ENCODE data around the gene SGK2.

Gene SGK2

DNA sequence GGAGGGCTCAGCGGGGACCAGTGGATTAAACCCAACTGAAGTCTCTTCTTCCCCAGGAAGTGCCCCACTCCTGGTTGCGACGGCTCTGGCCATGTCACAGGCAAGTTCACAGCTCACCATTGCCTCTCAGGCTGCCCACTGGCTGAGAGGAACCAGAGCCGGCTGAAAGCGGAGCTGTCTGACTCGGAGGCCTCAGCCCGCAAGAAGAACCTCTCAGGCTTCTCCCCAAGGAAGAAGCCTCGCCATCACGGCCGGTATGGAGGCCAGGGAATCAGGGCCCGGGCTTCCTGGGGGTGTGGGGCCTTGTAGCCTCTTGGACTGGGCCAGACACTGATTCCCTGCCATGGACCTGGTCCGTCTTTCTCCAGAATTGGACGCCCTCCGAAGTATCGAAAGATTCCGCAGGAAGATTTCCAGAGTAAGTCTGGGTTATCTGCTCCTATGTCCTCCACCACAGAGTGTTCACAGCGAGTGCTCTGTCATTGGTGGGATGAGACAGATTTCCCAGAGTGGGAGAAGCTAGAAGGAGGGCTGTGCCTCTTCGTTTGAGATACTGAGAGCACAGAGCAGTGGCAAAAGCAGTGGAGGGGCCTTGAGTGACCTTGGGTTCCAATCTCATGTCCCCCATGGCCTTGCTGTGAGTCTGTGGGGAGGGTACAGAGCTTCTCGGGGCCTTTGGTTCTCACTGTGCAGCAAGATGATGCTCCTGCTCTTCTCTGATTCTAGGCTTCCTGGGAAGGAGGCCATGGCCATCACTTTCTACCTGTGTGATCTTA, 22.6 kb upstream of the SGK2 start:
- no peak for ATAC-seq
- no peak for DNase-seq

GRCh38 chr20:43536817-43537440, 21.9 kb upstream of the SGK2 start:
- no peak for DNase-seq
- no peak for ATAC-seq

DNA sequence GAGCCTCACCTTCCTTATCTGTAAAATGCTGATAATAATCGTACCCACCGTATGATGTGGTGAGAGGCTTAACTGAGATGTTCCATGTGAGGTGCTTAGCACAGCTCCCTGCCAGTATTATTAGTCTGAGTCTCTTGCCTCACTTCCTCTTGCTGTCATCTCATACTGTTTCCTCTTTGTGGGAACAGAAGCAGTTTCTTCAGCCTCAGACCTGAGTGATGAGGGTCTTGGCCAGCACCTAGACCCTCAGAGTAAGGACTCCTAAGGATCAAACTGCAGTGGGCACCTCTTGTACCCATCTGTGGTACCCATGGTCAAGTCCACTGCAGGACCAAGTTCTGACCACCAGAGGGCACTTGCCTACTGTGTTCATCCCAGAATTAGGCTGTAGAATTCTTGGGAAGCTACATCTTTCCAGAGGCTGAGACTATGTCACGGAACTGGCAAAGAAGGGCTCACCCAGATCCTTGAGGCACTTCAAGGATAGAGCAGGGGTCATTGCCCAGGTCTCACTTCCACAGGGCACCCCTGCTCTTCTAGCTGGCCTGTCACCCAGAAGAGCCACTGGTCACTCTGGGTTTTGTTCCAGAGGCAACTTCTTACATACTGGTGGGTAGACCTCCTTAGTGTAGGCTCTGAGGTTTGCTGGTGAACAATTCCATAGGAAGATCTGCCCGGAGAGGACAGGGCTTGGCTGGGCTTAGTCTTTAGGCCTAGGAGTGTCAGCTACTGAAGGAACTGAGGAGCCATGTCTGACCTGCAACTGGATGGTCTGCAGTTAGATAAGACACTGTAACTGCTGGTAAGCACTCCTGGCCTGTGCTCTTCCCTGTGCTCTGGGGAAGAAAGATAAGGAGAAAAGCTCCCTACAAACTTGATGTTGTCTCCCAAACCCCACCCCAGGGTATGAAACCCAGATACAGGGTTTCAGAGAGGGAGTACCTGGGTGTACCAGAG, 20.6 kb upstream of the SGK2 start:
- ATAC-seq = no peak
- DNase-seq = peak; percentile 59

DNA sequence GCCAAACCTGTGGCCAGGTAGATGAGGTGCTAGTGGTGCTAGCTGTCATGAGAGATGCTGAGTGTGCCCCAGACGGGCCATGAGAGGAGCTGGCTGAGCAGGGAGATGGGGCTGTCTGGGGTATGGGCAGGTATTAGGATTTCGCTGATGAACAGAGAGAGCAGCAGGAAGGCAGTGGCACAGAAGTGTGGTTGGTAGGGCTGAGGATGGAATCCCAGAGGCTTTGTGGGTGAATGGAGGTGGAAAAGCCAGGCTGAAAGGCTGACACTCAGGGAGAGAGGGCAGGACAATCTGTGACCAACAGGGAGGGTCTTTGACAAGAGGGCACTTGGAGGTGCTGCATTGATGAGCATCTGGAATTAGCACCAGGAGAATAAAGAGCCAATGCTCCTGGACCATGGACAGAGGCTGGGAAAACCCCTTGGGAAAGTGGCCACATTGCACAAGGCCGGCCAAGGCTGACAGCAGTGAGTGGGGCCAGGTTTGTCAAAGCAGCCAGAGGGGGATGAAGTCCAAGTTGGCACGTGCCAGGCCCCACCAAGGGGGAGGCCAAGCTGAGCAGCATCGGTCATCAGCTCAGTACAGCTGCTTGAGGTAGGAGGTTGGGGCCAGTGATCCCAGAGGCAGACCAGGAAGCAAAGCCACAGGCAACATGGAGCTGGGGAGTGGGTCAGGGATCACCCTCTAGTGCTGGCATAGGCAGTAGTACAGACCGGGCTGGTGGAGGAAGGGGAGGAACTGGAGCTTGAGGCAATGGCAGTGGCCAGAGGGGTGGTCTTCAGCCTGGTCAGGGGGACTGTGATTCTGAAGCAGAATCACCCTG, 19.7 kb upstream of the SGK2 start:
- no peak for DNase-seq
- no peak for ATAC-seq

DNA sequence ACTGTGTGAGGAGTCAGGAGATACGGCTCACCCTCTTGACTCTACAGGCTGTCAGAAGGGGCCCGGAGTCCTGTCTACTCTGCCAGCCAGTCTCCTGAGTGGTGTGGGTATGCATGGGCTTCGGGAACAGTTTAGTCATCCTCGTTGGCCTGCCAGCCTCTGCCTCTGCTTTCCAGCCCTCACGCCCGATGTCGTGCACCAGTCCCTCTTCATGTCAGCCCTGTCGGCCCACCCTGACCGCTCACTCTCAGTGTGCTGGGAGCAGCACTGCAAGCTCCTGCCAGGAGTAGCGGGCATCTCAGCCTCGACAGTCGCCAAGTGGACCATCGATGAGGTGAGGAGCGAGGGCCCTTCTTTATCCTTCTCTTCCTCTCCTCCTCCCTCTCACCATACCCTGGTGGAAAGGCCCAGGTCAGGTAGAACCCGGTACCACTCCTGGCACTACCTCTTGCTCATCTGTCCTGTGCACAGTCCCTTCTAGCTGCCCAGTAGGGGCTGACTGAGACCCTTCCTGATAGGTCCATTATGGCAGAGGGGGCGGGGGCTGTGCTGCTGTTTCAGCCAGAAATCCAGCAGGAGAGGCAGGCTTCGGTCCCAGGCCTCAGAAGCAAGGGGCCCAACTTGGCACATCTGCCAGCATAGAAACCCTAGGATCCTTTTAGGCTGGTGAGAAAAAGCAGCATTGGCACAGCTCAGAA, 18.7 kb upstream of the SGK2 start:
- DNase-seq = no peak
- no peak for ATAC-seq

GRCh38 chr20:43540673-43541060, 18.2 kb upstream of the SGK2 start:
- DNase-seq (no peak), ATAC-seq (no peak)

- no peak for ATAC-seq
- no peak for DNase-seq
Measured at GRCh38 chr20:43541214-43541613, 17.6 kb upstream of the SGK2 start.

- no peak for DNase-seq
- no peak for ATAC-seq
Measured at GRCh38 chr20:43542161-43542560, 16.7 kb upstream of the SGK2 start.

- no peak for DNase-seq
- ATAC-seq = no peak
Measured at GRCh38 chr20:43542674-43543073, 16.2 kb upstream of the SGK2 start.

- ATAC-seq (no peak), DNase-seq (no peak)
Measured at GRCh38 chr20:43543138-43543537, 15.7 kb upstream of the SGK2 start.

DNA sequence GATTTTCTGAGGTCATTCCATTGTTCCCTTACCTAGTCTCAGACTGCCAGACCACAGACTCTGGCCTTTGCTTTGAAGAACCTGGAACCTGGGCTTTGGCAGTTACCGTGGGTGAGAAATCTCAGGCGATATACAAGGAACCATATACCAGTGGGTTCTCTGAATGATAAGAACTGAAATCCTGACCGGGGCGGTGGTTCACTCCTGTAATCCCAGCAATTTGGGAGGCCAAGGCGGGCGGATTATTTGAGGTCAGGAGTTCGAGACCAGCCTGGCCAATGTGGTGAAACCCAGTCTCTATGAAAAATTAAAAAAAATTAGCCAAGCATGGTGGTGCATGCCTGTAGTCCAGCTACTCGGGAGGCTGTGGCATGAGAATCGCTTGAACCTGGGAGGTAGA, 14.3 kb upstream of the SGK2 start:
- no peak for DNase-seq
- ATAC-seq = no peak

DNA sequence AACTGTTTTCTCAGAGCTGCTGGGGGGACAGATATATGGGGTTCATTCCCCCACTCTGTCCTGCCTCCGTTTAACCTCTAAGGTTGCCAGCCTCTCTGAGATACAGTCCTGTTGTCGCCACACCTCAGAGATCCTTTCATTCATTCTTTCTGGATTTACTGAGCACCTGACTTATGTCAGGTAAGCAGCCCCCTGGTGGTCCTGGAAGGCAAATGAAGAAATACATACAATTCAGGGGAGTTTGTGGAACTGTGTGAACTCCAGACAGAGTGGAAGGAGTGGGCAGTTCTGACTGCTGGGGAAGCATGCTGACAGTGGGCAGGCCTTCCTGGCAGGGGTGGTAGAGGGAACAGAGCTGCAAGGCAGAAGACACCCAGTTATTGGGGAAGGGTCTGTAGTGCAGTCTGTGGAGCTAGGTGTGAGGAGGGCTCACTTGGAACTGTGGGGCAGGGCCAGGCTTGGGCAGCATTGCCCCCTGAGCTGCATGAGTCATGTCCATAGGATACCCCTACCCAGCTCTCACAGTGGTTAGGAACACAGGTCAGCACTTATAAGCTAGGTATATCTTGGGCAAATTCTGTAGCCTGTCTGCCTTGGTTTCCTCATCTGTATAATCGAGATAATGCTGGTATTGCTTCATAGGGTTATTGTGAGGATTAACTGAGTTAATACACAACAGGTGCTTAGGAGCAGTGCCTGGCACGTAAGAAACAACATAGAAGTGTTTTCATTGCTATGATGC, 12.8 kb upstream of the SGK2 start:
- no peak for ATAC-seq
- DNase-seq = no peak

DNA sequence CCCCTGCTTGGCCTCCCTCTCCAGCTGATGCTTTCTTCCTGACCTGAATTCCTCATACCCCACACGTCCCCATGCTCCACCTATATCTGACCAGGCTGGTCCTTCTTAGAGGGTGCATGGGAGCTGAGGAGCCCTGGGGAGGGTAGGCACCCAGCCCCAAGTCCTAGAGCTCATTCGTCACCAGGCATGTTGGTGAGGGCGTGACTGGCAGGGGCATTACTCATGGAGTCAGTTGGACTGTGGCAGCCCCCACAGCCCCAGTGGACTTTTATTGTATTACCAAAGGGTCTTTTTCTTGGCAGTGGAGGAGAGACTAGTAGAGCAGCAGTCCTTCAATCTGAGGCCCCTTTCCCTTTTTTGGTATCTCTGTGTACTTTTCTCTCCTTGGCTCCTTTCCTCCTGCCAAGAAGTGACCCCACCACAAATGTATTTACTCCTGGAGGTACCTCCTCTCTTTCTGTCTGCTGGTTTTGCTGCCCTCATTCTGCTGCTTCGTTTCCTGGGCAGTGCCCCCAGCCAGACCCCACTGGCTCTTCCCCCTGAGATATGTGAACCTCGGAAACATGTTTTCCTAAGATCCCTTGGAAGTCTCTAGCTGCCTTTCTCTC, 10.4 kb upstream of the SGK2 start:
- no peak for ATAC-seq

DNA sequence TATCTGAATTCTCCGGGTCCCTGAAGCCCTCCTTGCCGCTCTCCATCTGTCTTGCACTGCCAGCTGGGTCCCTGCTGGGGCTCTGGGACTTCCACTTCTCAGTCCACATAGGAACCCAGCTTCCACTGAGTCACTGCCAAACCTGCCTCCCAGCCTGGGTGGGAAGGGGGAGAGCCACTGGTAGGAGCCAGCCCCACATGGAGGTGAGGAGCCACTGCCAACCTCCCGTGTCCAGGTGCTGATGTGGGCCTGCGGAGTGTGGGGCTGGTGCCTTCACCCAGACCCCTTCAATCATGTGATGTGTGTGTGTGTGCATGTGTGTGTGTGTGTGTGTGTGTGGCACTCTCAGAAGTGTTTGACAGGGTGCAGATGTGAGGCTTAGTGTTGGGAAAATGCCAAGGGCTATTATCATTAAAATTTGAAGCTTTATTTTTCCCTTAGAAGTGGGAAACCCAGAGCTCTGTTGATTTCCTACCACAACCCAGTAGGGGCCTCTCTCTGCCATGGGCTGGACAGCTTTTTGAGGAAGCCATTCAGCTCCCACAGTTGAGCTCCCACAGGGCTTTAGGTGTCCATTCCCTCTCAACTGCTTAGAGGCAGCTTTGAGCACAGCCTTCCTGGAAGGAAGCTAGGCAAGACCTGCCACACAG, 9.3 kb upstream of the SGK2 start:
- ATAC-seq (no peak), DNase-seq (no peak)

More for the DNA sequence above, 10.4 kb upstream of the SGK2 start:
- no peak for DNase-seq

DNA sequence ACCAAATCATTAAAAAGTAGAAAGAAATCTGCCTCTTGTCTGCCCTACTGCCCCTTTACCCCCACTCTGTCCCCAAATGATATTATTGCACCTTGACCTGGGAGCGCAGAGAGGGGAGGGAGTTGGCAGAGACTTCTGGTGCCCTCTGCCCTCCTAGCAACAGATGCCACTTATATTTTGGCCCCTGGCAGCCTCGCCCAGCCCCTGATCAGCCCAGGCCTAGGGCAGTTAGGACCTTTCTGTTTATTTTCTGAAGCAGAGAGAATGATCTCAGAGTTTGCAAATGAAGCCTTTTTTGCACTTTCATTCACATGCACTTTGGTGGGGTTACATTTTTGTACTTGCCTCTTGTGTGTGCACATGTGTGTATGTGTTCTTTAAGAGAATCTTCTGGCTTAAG, 8.4 kb upstream of the SGK2 start:
- no peak for DNase-seq
- ATAC-seq = no peak

DNA sequence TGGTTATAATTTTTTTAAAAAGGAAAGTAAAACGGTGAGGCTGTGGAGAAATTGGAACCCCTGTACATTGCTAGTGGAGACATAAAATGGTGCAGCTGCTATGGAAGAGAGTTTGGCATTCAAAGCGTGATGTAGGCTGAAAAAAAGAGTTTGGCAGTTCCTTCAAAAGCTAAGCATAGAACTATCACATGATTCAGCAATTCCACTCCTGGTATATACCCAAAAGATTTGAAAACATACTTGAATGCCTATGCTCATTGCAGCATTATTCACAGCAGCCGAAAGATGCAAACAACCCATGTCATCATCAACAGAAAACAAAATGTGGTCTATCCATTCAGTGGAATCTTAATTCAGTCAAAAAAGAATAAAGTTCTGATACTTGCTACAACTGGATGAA, 4.5 kb upstream of the SGK2 start:
- DNase-seq (no peak), ATAC-seq (no peak)

DNA sequence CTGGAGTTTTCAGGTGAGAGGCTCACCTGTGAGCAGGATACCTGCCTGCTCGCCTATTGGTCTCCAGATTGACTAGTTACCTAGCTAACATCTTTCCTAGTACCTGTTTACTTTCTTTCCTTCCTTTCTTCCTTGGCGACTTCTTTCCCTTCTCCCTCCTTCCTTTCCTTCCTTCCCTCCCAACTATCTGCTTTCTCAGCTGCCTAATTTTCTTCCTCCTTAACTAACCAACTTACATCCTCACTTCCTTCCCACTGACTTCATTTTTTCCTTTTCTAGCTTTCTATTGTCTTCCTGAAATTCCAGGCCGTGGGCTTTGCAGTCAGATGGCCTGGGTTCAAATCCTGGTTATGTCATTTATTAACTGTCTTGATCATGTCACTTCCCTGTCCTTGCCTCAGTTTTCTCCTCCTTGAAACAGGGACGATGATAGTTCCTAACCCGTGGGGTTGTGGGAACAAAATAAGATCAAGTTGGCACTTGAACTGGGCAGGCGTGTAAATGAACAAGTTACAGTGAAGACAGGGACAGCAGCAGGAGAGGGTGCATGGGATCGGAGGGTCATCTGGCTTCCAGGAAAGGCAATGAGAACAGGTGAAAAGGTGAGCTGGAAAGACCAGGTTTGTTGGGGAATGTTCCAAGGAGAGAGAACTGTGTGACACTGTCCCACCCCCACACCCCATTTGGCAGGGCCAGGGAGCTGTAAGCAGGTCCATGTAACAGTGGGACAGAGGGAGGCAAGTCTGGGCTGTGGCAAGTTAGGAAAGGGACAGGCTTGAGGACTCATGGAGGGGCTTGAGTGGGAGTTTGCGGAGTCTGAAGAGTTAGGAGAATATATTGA, 540 bp downstream of the SGK2 start:
- ATAC-seq (no peak), DNase-seq (no peak)

- DNase-seq = no peak
- ATAC-seq = no peak
Measured at GRCh38 chr20:43560974-43561373, 2.1 kb downstream of the SGK2 start.

DNA sequence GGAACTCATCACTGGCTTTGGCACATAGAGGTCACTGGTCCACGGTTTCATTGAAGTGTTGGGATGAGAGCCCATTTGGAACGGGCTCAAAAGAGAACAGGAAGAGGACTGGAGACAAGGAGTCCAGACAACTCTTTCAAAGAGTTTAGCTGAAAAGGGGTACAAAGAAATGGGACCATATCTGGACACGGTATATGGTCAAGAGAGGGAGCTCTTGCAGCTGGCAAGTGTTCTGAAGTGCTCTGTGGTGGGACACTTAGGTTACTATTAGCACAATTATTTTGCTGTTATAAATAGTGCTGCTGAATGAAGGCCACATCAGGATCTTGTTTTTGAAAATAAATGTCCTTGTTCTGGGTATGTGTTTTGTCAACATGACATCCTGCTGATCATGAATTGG, 4.6 kb downstream of the SGK2 start:
- ATAC-seq = no peak
- DNase-seq = no peak
